HG03439 (cell line): ENCODE data around the gene DNAJC1.
A peak's percentile ranks its signal among the peaks of the same experiment; 100 is the strongest.
"Not testable (repeated sequence)": the region's sequence is repeated elsewhere in the genome, so short reads cannot be mapped to it uniquely, and the experiment has no call there.

Experiments
- ATAC-seq: cut with Tn5 transposase; IDR thresholded peaks from one replicate; pipeline ENCODE4 v1.9.1; 2021; ENCODE audit warnings: mild to moderate bottlenecking, moderate library complexity; ENCODE audit not compliant: unreplicated experiment

Gene DNAJC1

GRCh38 chr10:21740989-21741388, 262.5 kb downstream of the DNAJC1 start:
- ATAC-seq = no peak

DNA sequence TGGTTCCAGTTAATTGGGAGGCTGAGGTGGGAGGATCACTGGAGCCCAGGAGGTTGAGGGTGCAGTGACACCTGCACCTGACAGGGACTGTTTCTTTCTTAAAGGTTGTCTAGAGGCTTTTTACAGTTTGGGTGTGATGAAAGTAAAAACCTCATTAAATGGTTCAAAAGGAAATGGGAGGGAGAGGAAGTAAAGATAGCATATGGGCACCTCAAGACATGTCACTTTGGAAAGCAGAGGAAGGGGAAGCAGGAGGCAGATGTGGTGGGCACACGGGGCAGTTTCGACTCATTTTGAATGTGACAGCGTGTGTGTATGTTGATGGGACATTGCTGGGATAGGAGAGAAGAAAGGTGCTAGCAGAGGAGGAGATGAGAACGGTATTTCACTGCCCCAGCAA, 266.4 kb downstream of the DNAJC1 start:
- no peak for ATAC-seq

DNA sequence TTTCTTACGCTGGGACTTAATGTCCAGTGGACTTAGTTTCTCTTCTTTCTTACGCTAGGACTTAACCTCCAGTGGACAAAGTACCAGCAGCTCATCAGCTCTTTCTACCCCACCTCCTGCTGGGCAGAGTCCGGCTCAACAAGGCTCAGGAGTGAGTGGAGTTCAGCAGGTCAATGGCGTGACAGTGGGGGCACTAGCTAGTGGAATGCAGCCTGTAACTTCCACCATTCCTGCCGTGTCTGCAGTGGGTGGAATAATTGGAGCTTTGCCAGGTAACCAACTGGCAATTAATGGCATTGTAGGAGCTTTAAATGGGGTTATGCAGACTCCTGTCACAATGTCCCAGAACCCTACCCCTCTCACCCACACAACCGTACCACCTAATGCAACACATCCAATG, 269.8 kb downstream of the DNAJC1 start:
- ATAC-seq = no peak

DNA sequence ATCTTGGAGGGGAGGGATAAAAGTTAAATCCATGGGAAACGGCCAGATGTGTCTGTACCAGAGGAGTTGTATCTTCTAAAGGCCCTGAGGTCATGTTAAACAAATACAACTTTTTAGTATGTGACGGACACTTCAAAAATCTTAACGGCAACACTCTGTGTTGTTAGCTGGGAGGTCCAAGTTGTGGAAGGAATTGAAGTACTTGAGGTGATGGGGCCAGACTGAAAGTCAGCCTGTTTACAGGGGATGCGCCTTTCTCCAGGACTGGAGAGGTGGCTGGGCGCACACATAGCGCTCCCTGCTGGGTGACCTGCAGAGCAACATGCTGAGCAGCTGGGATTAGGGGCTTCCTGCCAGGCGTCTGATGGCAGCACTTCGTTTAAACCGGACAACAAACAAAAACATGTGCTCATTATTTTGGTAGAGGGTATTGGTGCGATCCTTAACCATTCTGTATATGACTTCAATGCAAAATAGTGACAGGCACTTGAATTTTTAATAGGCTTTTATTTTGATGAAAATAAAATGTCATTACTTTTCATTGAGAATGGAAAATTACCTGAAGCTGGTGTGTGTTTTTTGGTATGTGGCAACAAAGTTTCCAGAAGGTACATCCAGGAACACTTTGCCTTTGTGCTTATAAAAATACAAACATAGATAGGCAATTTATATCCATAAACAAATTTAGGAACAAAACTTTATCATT, 271.3 kb downstream of the DNAJC1 start:
- ATAC-seq = no peak

DNA sequence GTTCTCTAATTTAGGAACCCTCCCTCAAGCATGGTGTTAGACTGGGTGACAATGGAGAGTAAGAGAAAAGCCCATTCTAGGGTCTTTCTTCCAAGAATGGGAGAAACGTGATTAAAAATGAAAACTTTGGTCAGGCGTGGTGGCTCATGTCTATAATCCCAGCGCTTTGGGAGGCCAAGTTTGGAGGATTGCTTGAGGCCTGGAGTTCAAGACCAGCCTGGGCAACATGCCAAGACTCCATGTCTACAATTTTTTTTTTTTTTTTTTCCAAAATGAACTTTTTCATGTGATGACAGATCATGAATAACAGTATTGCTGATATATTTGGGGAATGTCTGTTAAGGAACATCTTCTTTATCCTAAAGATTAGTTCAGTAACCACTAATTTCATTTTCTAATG, 274.9 kb downstream of the DNAJC1 start:
- no peak for ATAC-seq

GRCh38 chr10:21727452-21728168, 275.9 kb downstream of the DNAJC1 start:
- ATAC-seq = no peak

DNA sequence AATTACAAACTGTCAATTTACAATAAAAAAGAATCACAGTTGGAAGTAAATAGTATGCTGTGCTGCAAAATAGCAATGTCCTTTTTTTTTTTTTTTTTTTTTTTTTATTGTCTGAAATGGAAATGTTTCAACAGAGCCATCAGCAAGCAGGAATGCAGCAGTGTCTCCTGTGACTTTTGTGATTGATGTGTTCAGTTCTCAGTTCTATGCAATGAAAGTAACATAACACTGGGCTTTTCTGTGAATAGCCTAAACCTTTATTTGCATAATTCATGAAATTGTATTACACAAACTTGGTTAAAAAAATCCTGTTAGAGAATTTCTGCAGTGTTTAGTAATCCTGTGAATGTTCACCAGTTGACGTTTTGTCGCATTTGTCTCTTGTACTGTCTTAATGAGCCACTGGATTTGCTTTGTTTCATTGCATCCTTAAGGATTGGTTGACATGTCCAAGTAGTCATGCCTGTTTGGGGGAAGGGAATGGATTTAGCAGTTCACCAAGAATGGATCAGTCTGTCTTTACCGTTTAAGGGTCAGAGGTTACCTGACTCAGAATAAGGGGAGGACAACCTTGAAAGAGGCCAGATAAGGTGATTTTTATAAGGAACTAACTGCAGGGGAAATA, 276.8 kb downstream of the DNAJC1 start:
- ATAC-seq = no peak

- peak; percentile 61 for ATAC-seq
These were observed 278.7 kb downstream of the DNAJC1 start for GRCh38 chr10:21724687-21725367.

- ATAC-seq = no peak
These were observed 279.4 kb downstream of the DNAJC1 start for GRCh38 chr10:21724020-21724589.

DNA sequence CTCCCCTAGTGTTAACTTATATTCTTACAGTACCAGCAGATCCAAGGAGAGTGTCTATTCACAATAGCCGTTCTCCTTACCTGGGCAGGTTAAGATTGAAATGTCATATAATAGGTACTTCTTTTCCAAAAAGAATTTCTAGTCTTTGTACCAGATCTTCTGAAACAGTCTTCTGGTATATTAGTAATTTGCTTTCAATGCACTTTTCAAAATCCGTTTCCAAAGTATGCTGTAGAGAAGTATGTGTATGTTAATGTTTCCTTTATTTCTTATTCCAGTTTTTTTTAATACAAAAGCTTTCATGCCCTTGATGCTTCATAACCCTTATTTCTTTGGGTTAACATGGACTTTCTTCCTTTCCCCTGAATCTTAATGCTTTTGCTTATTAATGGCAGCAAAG, 281.3 kb downstream of the DNAJC1 start:
- ATAC-seq = no peak

DNA sequence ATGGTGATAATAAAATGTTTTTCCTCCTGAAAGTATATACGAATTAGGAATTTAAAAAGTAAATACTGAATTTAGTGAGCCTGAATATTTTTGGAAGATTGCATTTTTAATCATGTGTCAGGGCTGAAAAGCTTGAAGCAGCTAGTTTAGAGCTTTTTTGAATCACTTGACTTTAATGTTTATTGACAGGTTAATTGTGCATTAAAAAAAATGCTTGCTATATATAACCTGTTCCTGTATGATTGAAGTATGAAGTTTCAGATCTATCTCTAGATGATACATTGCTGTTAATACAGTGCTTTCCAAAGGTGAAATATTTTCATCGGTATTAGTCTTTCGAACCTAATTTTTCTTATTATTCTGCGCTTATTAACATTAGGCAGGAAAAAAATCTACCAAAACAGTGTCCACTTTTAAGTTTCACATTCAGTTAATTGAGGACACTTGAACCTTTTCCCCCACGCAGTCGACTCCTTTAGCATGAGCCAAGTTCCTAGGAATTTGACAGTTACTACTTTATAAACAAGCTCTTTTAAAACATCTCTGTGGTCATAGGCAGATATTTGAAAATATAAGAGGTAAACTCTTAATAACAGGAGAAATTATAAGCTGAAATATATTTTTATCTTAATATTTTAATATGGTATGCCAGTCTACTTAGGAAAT, 282.4 kb downstream of the DNAJC1 start:
- ATAC-seq = no peak

- ATAC-seq = no peak
These were observed 283.4 kb downstream of the DNAJC1 start for GRCh38 chr10:21720090-21720489.

DNA sequence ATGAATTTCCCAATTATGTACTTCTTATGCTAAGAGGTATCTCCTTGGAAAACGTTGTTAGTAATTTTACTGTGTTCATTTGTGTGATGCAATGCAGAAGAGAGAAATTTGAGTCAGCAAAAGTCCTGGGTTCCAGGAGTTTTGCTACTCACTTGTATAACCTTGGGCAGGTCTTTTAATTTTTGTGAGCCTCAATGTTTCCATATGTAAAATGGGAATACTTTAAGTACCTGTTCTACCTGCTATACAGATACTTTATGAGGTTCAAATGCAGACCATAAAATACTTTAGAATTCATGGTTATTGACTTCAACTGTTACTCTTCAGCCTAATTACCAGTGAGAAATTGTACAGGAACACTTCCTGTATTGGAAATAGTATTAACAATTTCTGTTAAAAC, 284.0 kb downstream of the DNAJC1 start:
- no peak for ATAC-seq

DNA sequence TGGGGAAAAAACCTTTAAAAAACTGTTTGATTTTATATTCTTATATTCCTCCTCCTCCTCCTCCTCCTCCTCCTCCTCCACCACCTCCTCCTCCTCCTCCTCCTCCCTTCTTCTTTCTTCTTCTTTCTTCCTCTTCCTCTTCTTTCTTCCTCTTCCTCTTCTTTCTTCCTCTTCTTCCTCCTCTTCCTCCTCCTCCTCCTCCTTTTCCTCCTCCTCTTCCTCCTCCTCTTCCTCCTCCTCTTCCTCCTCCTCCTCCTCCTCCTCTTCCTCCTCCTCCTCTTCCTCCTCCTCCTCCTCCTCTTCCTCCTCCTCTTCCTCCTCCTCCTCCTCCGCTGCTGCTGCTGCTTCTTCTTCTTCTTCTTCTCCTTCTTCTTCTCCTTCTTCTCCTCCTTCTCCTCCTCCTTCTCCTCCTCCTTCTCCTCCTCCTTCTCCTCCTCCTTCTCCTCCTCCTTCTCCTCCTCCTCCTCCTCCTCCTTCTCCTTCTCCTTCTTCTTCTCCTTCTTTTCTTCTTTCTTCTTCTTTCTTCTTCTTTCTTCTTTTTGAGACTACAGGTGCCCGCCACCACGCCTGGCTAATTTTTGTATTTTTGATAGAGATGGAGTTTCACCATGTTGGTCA, 286.0 kb downstream of the DNAJC1 start:
- ATAC-seq = not testable (repeated sequence)

DNA sequence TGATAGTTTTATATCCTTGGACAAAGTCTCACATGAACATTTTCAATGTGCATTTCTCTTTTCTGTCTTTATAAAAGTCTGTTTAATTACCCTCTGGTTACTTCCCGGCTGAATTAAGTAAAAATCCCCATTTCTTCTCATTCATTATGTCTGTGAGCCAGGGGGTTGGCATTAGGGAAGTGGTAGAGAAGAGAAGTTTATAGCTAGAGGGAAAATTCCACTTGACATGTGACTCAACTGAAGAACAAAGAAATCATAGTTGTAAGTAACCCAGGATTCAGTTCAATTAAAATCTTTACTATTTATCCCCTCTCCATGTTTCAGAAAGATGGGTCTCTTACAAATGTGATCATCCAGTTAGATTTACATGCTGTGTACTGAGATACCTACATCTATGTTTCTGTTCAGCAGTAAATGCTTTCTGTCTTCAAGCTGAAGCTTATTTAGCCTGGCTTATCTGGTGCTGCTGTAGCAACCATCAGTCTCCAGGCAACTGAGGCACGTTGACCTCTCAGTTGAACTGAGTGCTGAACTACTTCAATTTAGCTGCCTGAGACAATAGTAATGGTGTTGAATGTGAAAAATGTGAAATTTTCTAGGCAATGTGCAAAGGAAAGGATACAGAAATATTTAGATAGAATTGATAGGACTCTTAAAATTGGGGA, 287.9 kb downstream of the DNAJC1 start:
- ATAC-seq = no peak

DNA sequence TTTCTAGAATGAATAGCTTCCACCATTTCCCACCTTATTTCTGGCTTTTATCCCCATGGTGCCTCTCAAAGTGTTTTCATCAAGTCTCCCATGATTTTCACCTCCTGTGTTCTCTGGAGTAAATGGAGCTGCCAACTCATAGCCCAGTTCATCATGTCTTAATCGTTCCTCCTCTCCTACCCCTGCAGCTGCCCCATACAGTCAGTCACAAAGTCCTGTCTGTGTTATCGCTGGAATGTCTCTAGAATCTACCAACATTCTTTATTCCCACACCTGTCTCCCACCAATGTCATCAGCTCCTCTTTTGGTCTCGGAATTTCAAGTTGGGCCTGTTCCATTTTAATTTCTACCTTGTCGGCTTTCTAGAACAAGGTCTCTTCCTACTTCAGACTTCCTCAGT, 290.6 kb downstream of the DNAJC1 start:
- ATAC-seq = no peak

GRCh38 chr10:21707498-21707897, 296.0 kb downstream of the DNAJC1 start:
- no peak for ATAC-seq
